Neural cell (in vitro differentiated cells): ENCODE results near the gene SLX4IP. TPM values are rescaled to one million over a fixed set of nuclear protein-coding genes. Genes with fewer than 3 reads are reported as not detected.

Source experiments
- H2AFZ ChIP-seq: fragments of 200-600, 300-800 bp; sonication (generic), shearing (Covaris generic); 2 replicates; pipeline ENCODE4 v1.6.0; 2014; ENCODE audit warnings: low read depth, mild to moderate bottlenecking, antibody characterized with exemption, low read length, moderate library complexity
- H3F3A ChIP-seq: fragments of 200-600 bp; shearing (Covaris generic); 2 replicates; pipeline ENCODE4 v1.6.1; 2016; ENCODE audit warnings: mild to moderate bottlenecking, moderate library complexity, mixed read lengths, antibody characterized with exemption, low read length; ENCODE audit not compliant: insufficient read depth, poor library complexity, severe bottlenecking
- H3K27ac ChIP-seq: fragments of 200-600, 300-800 bp; sonication (generic), shearing (Covaris generic); 2 replicates; pipeline ENCODE4 v1.5.1; 2014; ENCODE audit warnings: mild to moderate bottlenecking, low read length, moderate library complexity
- H3K27me3 ChIP-seq: fragments of 300-800, 200-600 bp; sonication (generic), shearing (Covaris generic); 2 replicates; pipeline ENCODE4 v1.6.0; 2014; ENCODE audit warnings: mild to moderate bottlenecking, low read depth, low read length, moderate library complexity; ENCODE audit not compliant: insufficient read depth
- H3K36me3 ChIP-seq: fragments of 300-800, 200-600 bp; sonication (generic), shearing (Covaris generic); 2 replicates; pipeline ENCODE4 v1.5.1; 2014; ENCODE audit warnings: mild to moderate bottlenecking, antibody characterized with exemption, low read length, moderate library complexity; ENCODE audit not compliant: insufficient read depth
- H3K4me2 ChIP-seq: fragments of 300-800, 200-600 bp; sonication (generic), shearing (Covaris generic); 2 replicates; pipeline ENCODE4 v1.6.0; 2014; ENCODE audit warnings: mild to moderate bottlenecking, low read length
- H3K4me3 ChIP-seq: fragments of 300-800, 200-600 bp; sonication (generic), shearing (Covaris generic); 2 replicates; pipeline ENCODE4 v1.5.1; 2014; ENCODE audit warnings: mild to moderate bottlenecking, low read length, moderate library complexity
- H3K79me2 ChIP-seq: fragments of 200-600 bp; shearing (Covaris generic); replicated peaks from 2 replicates; pipeline ENCODE4 v1.6.0; 2014; ENCODE audit warnings: mild to moderate bottlenecking, low read length, moderate library complexity; ENCODE audit not compliant: insufficient read depth
- H3K9ac ChIP-seq: fragments of 300-800, 200-600 bp; sonication (generic), shearing (Covaris generic); 2 replicates; pipeline ENCODE4 v1.6.1; 2016; ENCODE audit warnings: mild to moderate bottlenecking, low read length, mixed read lengths
- H3K9me2 ChIP-seq: fragments of 200-600 bp; shearing (Covaris generic); 2 replicates; pipeline ENCODE4 v1.6.1; 2016; ENCODE audit warnings: mild to moderate bottlenecking, low read length, mixed read lengths; ENCODE audit not compliant: insufficient read depth
- H3K9me3 ChIP-seq: fragments of 200-600, 300-800 bp; sonication (generic), shearing (Covaris generic); 2 replicates; pipeline ENCODE4 v1.6.1; 2016; ENCODE audit warnings: mild to moderate bottlenecking, mixed run types, low read length, moderate library complexity, mixed read lengths
- H4K20me1 ChIP-seq: fragments of 200-600 bp; shearing (Covaris generic); 2 replicates; pipeline ENCODE4 v1.6.1; 2016; ENCODE audit warnings: mild to moderate bottlenecking, mixed run types; ENCODE audit not compliant: insufficient read depth
- EP300 ChIP-seq: fragments of 450-650 bp; conservative IDR thresholded peaks from 2 replicates; pipeline ENCODE4 v1.6.1; 2014; ENCODE audit warnings: antibody characterized with exemption, mild to moderate bottlenecking, moderate library complexity; ENCODE audit not compliant: poor library complexity, severe bottlenecking
- EZH2 ChIP-seq: fragments of 200-600, 300-800 bp; shearing (Covaris generic), sonication (generic); IDR thresholded peaks from 2 replicates; pipeline ENCODE4 v1.6.1; 2014; ENCODE audit warnings: antibody characterized with exemption, low read length, borderline replicate concordance, mild to moderate bottlenecking; ENCODE audit not compliant: insufficient read depth, poor library complexity, severe bottlenecking
- POLR2AphosphoS5 ChIP-seq: IDR thresholded peaks from 2 replicates; pipeline ENCODE4 v1.6.1; 2012
- RAD21 ChIP-seq: fragments of 450-650 bp; conservative IDR thresholded peaks from 2 replicates; pipeline ENCODE4 v1.6.1; 2014; ENCODE audit warnings: antibody characterized with exemption, mild to moderate bottlenecking, moderate library complexity
- SMC3 ChIP-seq: fragments of 450-650 bp; conservative IDR thresholded peaks from 2 replicates; pipeline ENCODE4 v1.6.1; 2014; ENCODE audit warnings: antibody characterized with exemption, mild to moderate bottlenecking, moderate library complexity; ENCODE audit not compliant: poor library complexity
- TAF1 ChIP-seq: IDR thresholded peaks from 2 replicates; pipeline ENCODE4 v1.6.1; 2012; ENCODE audit warnings: low read depth
- polyA plus RNA-seq: library from polyadenylated mRNA; depleted of rRNA; stranded (reverse); fragments of >200 nt; gene quantifications from 2 replicates; pipeline ENCODE4 v1.2.3, GENCODE V29; 2014
- TF ChIP-seq, protein P1 (sequence below): fragments of 450-650 bp; IDR thresholded peaks from 2 replicates; pipeline ENCODE4 v1.5.1; 2014; ENCODE audit warnings: antibody characterized with exemption, mild to moderate bottlenecking, moderate library complexity; ENCODE audit not compliant: poor library complexity, severe bottlenecking
- TF ChIP-seq, protein P2 (sequence below): IDR thresholded peaks from 2 replicates; pipeline ENCODE4 v1.6.1; 2012; ENCODE audit warnings: borderline replicate concordance

Gene SLX4IP
- polyA plus RNA-seq, 1 donor from 2014 or later, result 6.4 TPM

DNA sequence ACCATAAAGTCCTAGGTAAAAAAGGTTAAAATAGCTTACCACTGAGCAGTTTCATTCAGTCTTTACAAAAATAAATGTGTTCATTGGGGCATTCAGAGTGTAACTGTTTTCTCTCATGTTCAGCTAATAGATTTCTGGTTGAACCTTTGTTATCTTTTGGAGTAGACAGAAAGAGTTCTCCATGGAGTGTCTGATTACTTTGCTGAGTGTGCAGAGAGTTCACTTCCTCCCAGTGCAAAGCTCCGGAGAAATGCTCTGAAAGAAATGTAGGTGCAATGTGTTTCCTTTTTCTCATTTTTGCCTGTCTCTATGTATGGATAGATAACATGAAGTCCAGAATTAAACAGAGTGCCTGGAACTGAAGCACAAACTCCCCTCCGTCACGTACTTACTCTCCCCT is 186.0 kb downstream of the SLX4IP start:
- Histone ChIP-seq H4K20me1 (no peaks in the 10 kb centered on the region), H3K9me3 (no peaks in the 10 kb centered on the region), H3K4me2 (no peak overlapping the region), H3K79me2 (no peaks in the 10 kb centered on the region), H3F3A (no peaks in the 10 kb centered on the region), H3K4me3 (no peak overlapping the region), H3K27me3 (no peaks in the 10 kb centered on the region), H3K9ac (no peak overlapping the region), H3K27ac (no peak overlapping the region), H3K36me3 (no peaks in the 10 kb centered on the region), H3K9me2 (no peaks in the 10 kb centered on the region), H2AFZ (no peak overlapping the region)
- TF ChIP-seq, protein P1, sequence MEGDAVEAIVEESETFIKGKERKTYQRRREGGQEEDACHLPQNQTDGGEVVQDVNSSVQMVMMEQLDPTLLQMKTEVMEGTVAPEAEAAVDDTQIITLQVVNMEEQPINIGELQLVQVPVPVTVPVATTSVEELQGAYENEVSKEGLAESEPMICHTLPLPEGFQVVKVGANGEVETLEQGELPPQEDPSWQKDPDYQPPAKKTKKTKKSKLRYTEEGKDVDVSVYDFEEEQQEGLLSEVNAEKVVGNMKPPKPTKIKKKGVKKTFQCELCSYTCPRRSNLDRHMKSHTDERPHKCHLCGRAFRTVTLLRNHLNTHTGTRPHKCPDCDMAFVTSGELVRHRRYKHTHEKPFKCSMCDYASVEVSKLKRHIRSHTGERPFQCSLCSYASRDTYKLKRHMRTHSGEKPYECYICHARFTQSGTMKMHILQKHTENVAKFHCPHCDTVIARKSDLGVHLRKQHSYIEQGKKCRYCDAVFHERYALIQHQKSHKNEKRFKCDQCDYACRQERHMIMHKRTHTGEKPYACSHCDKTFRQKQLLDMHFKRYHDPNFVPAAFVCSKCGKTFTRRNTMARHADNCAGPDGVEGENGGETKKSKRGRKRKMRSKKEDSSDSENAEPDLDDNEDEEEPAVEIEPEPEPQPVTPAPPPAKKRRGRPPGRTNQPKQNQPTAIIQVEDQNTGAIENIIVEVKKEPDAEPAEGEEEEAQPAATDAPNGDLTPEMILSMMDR, result no peak
- no peak for TF ChIP-seq RAD21
- TF ChIP-seq POLR2AphosphoS5, result no peak
- TF ChIP-seq, protein P2, sequence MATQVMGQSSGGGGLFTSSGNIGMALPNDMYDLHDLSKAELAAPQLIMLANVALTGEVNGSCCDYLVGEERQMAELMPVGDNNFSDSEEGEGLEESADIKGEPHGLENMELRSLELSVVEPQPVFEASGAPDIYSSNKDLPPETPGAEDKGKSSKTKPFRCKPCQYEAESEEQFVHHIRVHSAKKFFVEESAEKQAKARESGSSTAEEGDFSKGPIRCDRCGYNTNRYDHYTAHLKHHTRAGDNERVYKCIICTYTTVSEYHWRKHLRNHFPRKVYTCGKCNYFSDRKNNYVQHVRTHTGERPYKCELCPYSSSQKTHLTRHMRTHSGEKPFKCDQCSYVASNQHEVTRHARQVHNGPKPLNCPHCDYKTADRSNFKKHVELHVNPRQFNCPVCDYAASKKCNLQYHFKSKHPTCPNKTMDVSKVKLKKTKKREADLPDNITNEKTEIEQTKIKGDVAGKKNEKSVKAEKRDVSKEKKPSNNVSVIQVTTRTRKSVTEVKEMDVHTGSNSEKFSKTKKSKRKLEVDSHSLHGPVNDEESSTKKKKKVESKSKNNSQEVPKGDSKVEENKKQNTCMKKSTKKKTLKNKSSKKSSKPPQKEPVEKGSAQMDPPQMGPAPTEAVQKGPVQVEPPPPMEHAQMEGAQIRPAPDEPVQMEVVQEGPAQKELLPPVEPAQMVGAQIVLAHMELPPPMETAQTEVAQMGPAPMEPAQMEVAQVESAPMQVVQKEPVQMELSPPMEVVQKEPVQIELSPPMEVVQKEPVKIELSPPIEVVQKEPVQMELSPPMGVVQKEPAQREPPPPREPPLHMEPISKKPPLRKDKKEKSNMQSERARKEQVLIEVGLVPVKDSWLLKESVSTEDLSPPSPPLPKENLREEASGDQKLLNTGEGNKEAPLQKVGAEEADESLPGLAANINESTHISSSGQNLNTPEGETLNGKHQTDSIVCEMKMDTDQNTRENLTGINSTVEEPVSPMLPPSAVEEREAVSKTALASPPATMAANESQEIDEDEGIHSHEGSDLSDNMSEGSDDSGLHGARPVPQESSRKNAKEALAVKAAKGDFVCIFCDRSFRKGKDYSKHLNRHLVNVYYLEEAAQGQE, result no peak
- TF ChIP-seq SMC3, result no peak

DNA sequence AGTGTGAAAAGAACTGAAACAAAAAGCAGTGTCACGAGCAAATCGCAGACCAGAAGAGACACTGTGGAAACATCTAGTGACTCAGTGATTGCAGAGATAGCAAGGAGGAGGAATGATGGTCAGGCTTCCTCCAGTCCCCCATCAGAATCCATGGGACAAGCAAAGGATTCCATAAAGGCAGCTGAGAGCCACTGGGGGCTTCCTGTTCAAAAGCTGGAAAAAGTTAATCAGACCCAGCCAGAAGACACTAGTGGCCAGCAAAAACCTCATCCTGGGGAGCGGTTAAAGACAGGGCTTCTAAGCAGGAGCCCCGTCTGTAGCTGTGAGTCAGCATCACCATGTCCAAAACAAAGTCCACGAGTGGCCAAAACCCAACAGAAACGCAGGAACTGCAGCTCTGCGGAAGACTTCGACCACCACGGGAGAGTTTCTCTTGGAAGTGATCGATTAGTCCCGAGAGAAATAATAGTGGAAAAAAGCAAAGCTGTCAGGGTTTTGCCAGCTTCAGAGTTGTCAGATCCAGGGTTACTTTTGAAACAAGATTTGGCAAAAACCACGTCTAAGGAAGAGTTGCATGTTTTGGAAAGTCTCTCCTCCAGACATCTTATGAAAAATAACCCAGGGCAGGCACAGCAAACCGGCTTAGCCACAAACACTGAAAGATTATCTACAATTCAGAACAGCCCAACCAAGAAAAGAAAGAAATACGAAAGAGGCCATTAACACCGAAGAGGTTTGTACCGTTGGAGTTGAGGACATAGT is 187.7 kb downstream of the SLX4IP start:
- no peak overlapping the region for H3K9ac ChIP-seq
- H3K27ac ChIP-seq, result no peak overlapping the region
- no peaks in the 10 kb centered on the region for H3F3A ChIP-seq
- H3K79me2 ChIP-seq, result no peaks in the 10 kb centered on the region
- no peak for TF ChIP-seq RAD21
- TF ChIP-seq POLR2AphosphoS5, result no peak
- no peak for TF ChIP-seq EZH2
- TF ChIP-seq SMC3, result no peak
- TF ChIP-seq, protein P2, result no peak
- TF ChIP-seq TAF1, result no peak
- no peak for TF ChIP-seq EP300
- TF ChIP-seq, protein P1, result no peak
- H3K4me2 ChIP-seq, result no peak overlapping the region
- H4K20me1 ChIP-seq, result no peaks in the 10 kb centered on the region
- no peaks in the 10 kb centered on the region for H3K9me2 ChIP-seq
- H3K27me3 ChIP-seq, result no peaks in the 10 kb centered on the region
- H2AFZ ChIP-seq, result no peak overlapping the region
- no peaks in the 10 kb centered on the region for H3K36me3 ChIP-seq
- H3K4me3 ChIP-seq, result no peak overlapping the region
- no peaks in the 10 kb centered on the region for H3K9me3 ChIP-seq
